BE2C (cell line): ENCODE data around the gene CD164L2.

Experiments used
- DNase-seq: peaks from one replicate; pipeline ENCODE4 v3.0.0-alpha.2; 2020
- H3K27me3 ChIP-seq: fragments of 250-450 bp; sonication (Bioruptor Pico); 2 replicates; pipeline ENCODE4 v1.5.1; 2020; ENCODE audit warnings: mild to moderate bottlenecking
- H3K36me3 ChIP-seq: fragments of 250-450 bp; sonication (Bioruptor Pico); 2 replicates; pipeline ENCODE4 v1.5.1; 2020; ENCODE audit warnings: mild to moderate bottlenecking
- H3K4me1 ChIP-seq: fragments of 250-450 bp; sonication (Bioruptor Pico); 2 replicates; pipeline ENCODE4 v1.5.1; 2020
- H3K4me3 ChIP-seq: 2 replicates; pipeline ENCODE4 v1.5.1; 2011; ENCODE audit warnings: low read depth, low read length
- H3K9me3 ChIP-seq: fragments of 250-450 bp; sonication (Bioruptor Pico); 2 replicates; pipeline ENCODE4 v1.5.1; 2020
- CTCF ChIP-seq: IDR thresholded peaks from 2 replicates; pipeline ENCODE4 v1.5.1; 2012; ENCODE audit warnings: mild to moderate bottlenecking, low read depth, low read length

Gene CD164L2

GRCh38 chr1:27381969-27382762, 967 bp downstream of the CD164L2 start:
- H3K4me3 ChIP-seq: no peak overlapping the region
- no peak for DNase-seq
- H3K27me3 ChIP-seq: no peaks in the 10 kb centered on the region
- no peaks in the 10 kb centered on the region for H3K9me3 ChIP-seq
- H3K36me3 ChIP-seq: no peaks in the 10 kb centered on the region
- no peaks in the 10 kb centered on the region for H3K4me1 ChIP-seq
- no peak for TF ChIP-seq CTCF

GRCh38 chr1:27380766-27381733, 2.1 kb downstream of the CD164L2 start:
- DNase-seq: no peak
- Histone ChIP-seq H3K4me1 (no peaks in the 10 kb centered on the region), H3K27me3 (no peaks in the 10 kb centered on the region), H3K36me3 (no peaks in the 10 kb centered on the region), H3K4me3 (no peak overlapping the region), H3K9me3 (no peaks in the 10 kb centered on the region)
- TF ChIP-seq CTCF: no peak

GRCh38 chr1:27380224-27380623, 2.9 kb downstream of the CD164L2 start:
- Histone ChIP-seq H3K36me3 (no peaks in the 10 kb centered on the region), H3K9me3 (no peaks in the 10 kb centered on the region), H3K4me3 (no peak overlapping the region), H3K4me1 (no peaks in the 10 kb centered on the region), H3K27me3 (no peaks in the 10 kb centered on the region)
- no peak for TF ChIP-seq CTCF
- no peak for DNase-seq

GRCh38 chr1:27379564-27380122, 3.5 kb downstream of the CD164L2 start:
- no peak for DNase-seq
- Histone ChIP-seq H3K36me3 (no peaks in the 10 kb centered on the region), H3K9me3 (no peaks in the 10 kb centered on the region), H3K4me1 (no peaks in the 10 kb centered on the region), H3K4me3 (no peak overlapping the region), H3K27me3 (no peaks in the 10 kb centered on the region)
- TF ChIP-seq CTCF: no peak

- no peaks in the 10 kb centered on the region for H3K36me3 ChIP-seq
- TF ChIP-seq CTCF: no peak
- H3K27me3 ChIP-seq: no peaks in the 10 kb centered on the region
- DNase-seq: no peak
- H3K4me1 ChIP-seq: no peaks in the 10 kb centered on the region
- H3K4me3 ChIP-seq: no peak overlapping the region
- no peaks in the 10 kb centered on the region for H3K9me3 ChIP-seq
Measured at GRCh38 chr1:27377760-27378495, 5.2 kb downstream of the CD164L2 start.
